WTC11 (cell line): ENCODE measurements around the gene OR10V1. TPM values are rescaled to one million over a fixed set of nuclear protein-coding genes. Genes with fewer than 3 reads are reported as not detected.

Source experiments
- ATAC-seq: fragments of 200-7000 bp; cut with Tn5 transposase; 2 replicates; pipeline ENCODE4 v1.10.0; 2021; ENCODE audit warnings: mild to moderate bottlenecking, moderate library complexity
- Bru-seq: library from RNA; stranded (reverse); fragments of 400-500 nt; gene quantifications from one replicate; lab custom pipeline; 2021; lab: Mats Ljungman, UMichigan
- CTCF ChIA-PET: fragments of 300-600 bp; sonication (Branson Sonifier 250); formaldehyde crosslinking; loops from one replicate; lab custom pipeline; 2021; ENCODE audit warnings: antibody characterized with exemption; lab: Charles Lee
- POLR2A ChIA-PET: fragments of 350-600 bp; sonication (Branson Sonifier 250); formaldehyde crosslinking; loops from one replicate; lab custom pipeline; 2021; ENCODE audit warnings: antibody characterized with exemption; lab: Charles Lee
- DNase-seq: peaks from one replicate; pipeline ENCODE4 v3.0.0; 2021; ENCODE audit warnings: low spot score
- H3K27ac Mint-ChIP-seq: 2 replicates; pipeline ENCODE4 v1.8.0; 2021; ENCODE audit warnings: mixed read lengths
- H3K27me3 Mint-ChIP-seq: 2 replicates; pipeline ENCODE4 v1.8.0; 2021; ENCODE audit warnings: low read depth, mild to moderate bottlenecking, moderate library complexity, mixed read lengths
- H3K36me3 Mint-ChIP-seq: 2 replicates; pipeline ENCODE4 v1.8.0; 2021; ENCODE audit warnings: mixed read lengths
- H3K4me1 Mint-ChIP-seq: 2 replicates; pipeline ENCODE4 v1.8.0; 2022; ENCODE audit warnings: mixed read lengths
- H3K4me3 Mint-ChIP-seq: 2 replicates; pipeline ENCODE4 v1.8.0; 2021; ENCODE audit warnings: mild to moderate bottlenecking, moderate library complexity, mixed read lengths
- H3K9me3 Mint-ChIP-seq: 2 replicates; pipeline ENCODE4 v1.8.0; 2021; ENCODE audit warnings: mixed read lengths
- ATF2 ChIP-seq: sonication (generic); formaldehyde crosslinking; IDR thresholded peaks from 2 replicates; pipeline ENCODE4 v1.8.1; 2022; ENCODE audit warnings: low read depth, missing genetic modification reagents, borderline replicate concordance
- ATF6 ChIP-seq: sonication (generic); formaldehyde crosslinking; IDR thresholded peaks from 2 replicates; pipeline ENCODE4 v1.8.1; 2023; ENCODE audit warnings: mild to moderate bottlenecking, missing genetic modification reagents
- CTCF ChIP-seq: fragments of 200-600 bp; IDR thresholded peaks from 2 replicates; pipeline ENCODE4 v1.8.0; 2022; ENCODE audit warnings: antibody characterized with exemption
- E2F1 ChIP-seq: sonication (generic); formaldehyde crosslinking; IDR thresholded peaks from 2 replicates; pipeline ENCODE4 v1.8.0; 2022; ENCODE audit warnings: mild to moderate bottlenecking, missing genetic modification reagents
- ELF4 ChIP-seq: sonication (generic); formaldehyde crosslinking; IDR thresholded peaks from 2 replicates; pipeline ENCODE4 v1.8.1; 2022; ENCODE audit warnings: low read depth, mild to moderate bottlenecking, moderate library complexity, missing genetic modification reagents
- EMX1 ChIP-seq: fragments of 250-450 bp; sonication (Bioruptor Pico); IDR thresholded peaks from 2 replicates; pipeline ENCODE4 v1.8.0; 2021; ENCODE audit warnings: mild to moderate bottlenecking
- ETV6 ChIP-seq: sonication (generic); formaldehyde crosslinking; IDR thresholded peaks from 2 replicates; pipeline ENCODE4 v1.8.1; 2022; ENCODE audit warnings: mild to moderate bottlenecking, missing genetic modification reagents
- IRF1 ChIP-seq: sonication (generic); formaldehyde crosslinking; IDR thresholded peaks from 2 replicates; pipeline ENCODE4 v1.8.0; 2023; ENCODE audit warnings: missing genetic modification reagents
- MAX ChIP-seq: sonication (generic); formaldehyde crosslinking; IDR thresholded peaks from 2 replicates; pipeline ENCODE4 v1.8.0; 2022; ENCODE audit warnings: mild to moderate bottlenecking, missing genetic modification reagents
- MXD4 ChIP-seq: fragments of 250-450 bp; sonication (Bioruptor Pico); IDR thresholded peaks from 2 replicates; pipeline ENCODE4 v1.8.0; 2021; ENCODE audit warnings: mild to moderate bottlenecking, moderate library complexity, borderline replicate concordance
- MYBL2 ChIP-seq: sonication (generic); formaldehyde crosslinking; IDR thresholded peaks from 2 replicates; pipeline ENCODE4 v1.8.1; 2023; ENCODE audit warnings: mild to moderate bottlenecking, moderate library complexity, missing genetic modification reagents
- PREB ChIP-seq: sonication (generic); formaldehyde crosslinking; IDR thresholded peaks from 2 replicates; pipeline ENCODE4 v1.8.1; 2022; ENCODE audit warnings: mild to moderate bottlenecking, missing genetic modification reagents, moderate library complexity, borderline replicate concordance
- TP53 ChIP-seq: sonication (generic); formaldehyde crosslinking; IDR thresholded peaks from 2 replicates; pipeline ENCODE4 v1.8.1; 2023; ENCODE audit warnings: mild to moderate bottlenecking, missing genetic modification reagents
- USF2 ChIP-seq: sonication (generic); formaldehyde crosslinking; IDR thresholded peaks from 2 replicates; pipeline ENCODE4 v1.8.1; 2023; ENCODE audit warnings: mild to moderate bottlenecking, missing genetic modification reagents, moderate library complexity
- ZBTB43 ChIP-seq: sonication (generic); formaldehyde crosslinking; IDR thresholded peaks from 2 replicates; pipeline ENCODE4 v1.8.1; 2023; ENCODE audit warnings: mild to moderate bottlenecking, missing genetic modification reagents
- ZNF219 ChIP-seq: sonication (generic); formaldehyde crosslinking; IDR thresholded peaks from 2 replicates; pipeline ENCODE4 v1.8.0; 2023; ENCODE audit warnings: missing genetic modification reagents, mild to moderate bottlenecking, borderline replicate concordance
- ZNF281 ChIP-seq: sonication (generic); formaldehyde crosslinking; IDR thresholded peaks from 2 replicates; pipeline ENCODE4 v1.8.0; 2023; ENCODE audit warnings: mild to moderate bottlenecking, missing genetic modification reagents
- ZNF416 ChIP-seq: fragments of 250-450 bp; sonication (Bioruptor Pico); IDR thresholded peaks from 2 replicates; pipeline ENCODE4 v1.9.0; 2021; ENCODE audit warnings: mild to moderate bottlenecking, inconsistent platforms
- ZNF671 ChIP-seq: fragments of 250-450 bp; sonication (Bioruptor Pico); IDR thresholded peaks from 2 replicates; pipeline ENCODE4 v1.8.0; 2021; ENCODE audit warnings: mild to moderate bottlenecking
- ZSCAN18 ChIP-seq: fragments of 250-450 bp; sonication (Bioruptor Pico); IDR thresholded peaks from 2 replicates; pipeline ENCODE4 v2.1.2; 2022; ENCODE audit warnings: mild to moderate bottlenecking, moderate library complexity
- long read RNA-seq, 3 experiments: library from RNA in 1 of 3; library from capped mRNA in 1 of 3; library from polyadenylated mRNA in 1 of 3; unstranded in 2 of 3; stranded (forward) in 1 of 3; transcript quantifications; one replicate each; pipeline ENCODE4 v2.0.0, GENCODE V29; 2021
- total RNA-seq: library from RNA; stranded (reverse); gene quantifications from 3 replicates; pipeline ENCODE4 v1.2.3, GENCODE V29; 2021

Gene OR10V1
- total RNA-seq = not detected in 3 replicates
- Bru-seq, nascent RNA = not detected
- long read RNA-seq, experiment 1 = 0 reads
- long read RNA-seq, experiment 2 = 0 reads
- long read RNA-seq, experiment 3 = 0 reads

GRCh38 chr11:59713745-59714144 is at the start of gene OR10V1:
OR10V1 (minus strand) TSS chr11:59713845; CDS start chr11:59713845, 0 bp downstream.
- no peak within 1 kb of the TSS for H3K4me3 Mint-ChIP-seq
- no peaks in the 10 kb centered on the region for H3K4me1 Mint-ChIP-seq
- no peak for DNase-seq
- H3K9me3 Mint-ChIP-seq = peaks cover 3% of the 10 kb centered on the region; the same call in 1 of the 2 replicates
- H3K27ac Mint-ChIP-seq = no peak within 1 kb of the TSS
- no peaks in the 10 kb centered on the region for H3K36me3 Mint-ChIP-seq
- no peak for ATAC-seq
- ChIA-PET POLR2A (no interaction called here), CTCF (no interaction called here)
- H3K27me3 Mint-ChIP-seq = peaks cover 4% of the 10 kb centered on the region; the same call in 1 of the 2 replicates
- no peak for TF ChIP-seq ZNF219
- no peak for TF ChIP-seq ELF4 (CRISPR knock-in tag)
- TF ChIP-seq CTCF = no peak
- TF ChIP-seq MXD4 = no peak
- TF ChIP-seq, all 79 proteins: peak for 0

- Mint-ChIP-seq H3K4me1 (peaks cover 29% of the 10 kb centered on the region), H3K27me3 (no peaks in the 10 kb centered on the region)
- no peak for ATAC-seq
- TF ChIP-seq MYBL2 (CRISPR knock-in tag) (no peak), PREB (CRISPR knock-in tag) (no peak), ZNF671 (CRISPR knock-in tag) (no peak), ZNF416 (CRISPR knock-in tag) (no peak), IRF1 (CRISPR knock-in tag) (no peak), ZSCAN18 (CRISPR knock-in tag) (no peak), TP53 (no peak), USF2 (CRISPR knock-in tag) (no peak), ETV6 (no peak), E2F1 (CRISPR knock-in tag) (no peak), ATF2 (CRISPR knock-in tag) (no peak), EMX1 (CRISPR knock-in tag) (no peak), ZBTB43 (CRISPR knock-in tag) (no peak), ZNF281 (CRISPR knock-in tag) (no peak), MAX (CRISPR knock-in tag) (no peak), ATF6 (no peak)
Observed at GRCh38 chr11:59761993-59762392, 48.3 kb upstream of the OR10V1 start.

More at GRCh38 chr11:59761993-59762392, 48.3 kb upstream of the OR10V1 start:
- ChIA-PET POLR2A (no interaction called here), CTCF (no interaction called here)
- no peaks in the 10 kb centered on the region for H3K9me3 Mint-ChIP-seq
- H3K4me3 Mint-ChIP-seq = no peak overlapping the region
- DNase-seq = no peak
- H3K27ac Mint-ChIP-seq = no peak overlapping the region
- H3K36me3 Mint-ChIP-seq = peaks cover 17% of the 10 kb centered on the region
